GM12892 (cell line): ENCODE measurements around the gene NKX1-1.

Experiments used
- DNase-seq: peaks from one replicate; pipeline ENCODE4 v3.0.0; 2011; ENCODE audit not compliant: insufficient read length
- FAIRE-seq: peaks from 2 replicates; lab custom pipeline; 2011; peaks lifted over from hg19 to GRCh38; lab: Jason Lieb, UNC
- POLR2A ChIP-seq: IDR thresholded peaks from 2 replicates; pipeline ENCODE4 v1.6.1; 2011; ENCODE audit warnings: low read depth, low read length, control low read depth
- POLR2AphosphoS5 ChIP-seq: IDR thresholded peaks from 2 replicates; pipeline ENCODE4 v1.6.1; 2011; ENCODE audit warnings: low read depth, low read length, control low read depth
- TAF1 ChIP-seq: IDR thresholded peaks from 2 replicates; pipeline ENCODE4 v1.6.1; 2011; ENCODE audit warnings: low read depth, mild to moderate bottlenecking, control low read depth, low read length, borderline replicate concordance

Gene NKX1-1

GRCh38 chr4:1365271-1366178 lies 40.7 kb downstream of the NKX1-1 start:
- DNase-seq: no peak
- no peak for TF ChIP-seq POLR2A
- TF ChIP-seq POLR2AphosphoS5: no peak
- no peak for TF ChIP-seq TAF1
- no peak for FAIRE-seq

DNA sequence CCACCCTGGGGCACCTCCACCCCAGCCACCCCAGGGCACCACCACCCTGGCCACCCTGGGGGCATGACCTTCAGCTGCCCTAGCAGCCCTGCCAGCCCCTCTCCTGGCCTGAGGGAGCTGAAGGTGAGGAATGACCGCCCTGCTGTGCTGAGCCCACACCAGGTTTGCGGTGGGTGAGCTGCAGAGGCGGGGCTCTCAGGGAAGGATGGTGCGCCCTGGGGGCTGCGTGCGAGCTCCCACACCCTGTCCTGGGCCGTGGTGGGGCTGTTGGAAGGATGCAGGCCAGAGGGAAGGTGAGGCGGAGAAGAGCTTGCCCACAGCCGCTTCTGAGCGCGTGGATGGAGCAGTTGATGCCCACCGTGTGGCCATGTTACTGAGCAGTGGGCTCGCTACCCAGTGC lies 41.5 kb downstream of the NKX1-1 start:
- FAIRE-seq (no peak), DNase-seq (no peak)
- TF ChIP-seq POLR2AphosphoS5 (no peak), POLR2A (no peak), TAF1 (no peak)

GRCh38 chr4:1364217-1364616 lies 42.0 kb downstream of the NKX1-1 start:
- DNase-seq (no peak), FAIRE-seq (no peak)
- no peak for TF ChIP-seq POLR2A
- TF ChIP-seq POLR2AphosphoS5: no peak
- no peak for TF ChIP-seq TAF1

DNA sequence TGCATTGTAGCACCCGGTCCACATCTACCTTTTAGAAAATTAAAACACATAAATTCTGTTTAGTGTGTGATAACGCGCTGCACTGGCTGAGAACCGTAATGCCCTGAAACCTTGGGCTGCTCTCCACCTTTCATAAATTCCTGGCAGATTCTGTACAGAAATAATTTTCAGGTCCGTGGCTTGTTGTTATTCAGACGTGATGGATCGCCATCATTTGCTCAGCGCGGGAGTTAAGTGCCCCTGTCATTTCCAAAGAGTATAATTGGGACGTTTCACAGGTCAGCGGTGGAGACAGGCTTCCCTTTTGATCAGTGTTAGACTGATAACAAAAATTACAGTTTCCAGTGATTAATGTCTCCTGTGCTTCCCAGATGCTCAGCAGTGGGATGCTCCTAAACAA lies 42.7 kb downstream of the NKX1-1 start:
- DNase-seq: no peak
- TF ChIP-seq POLR2AphosphoS5 (no peak), TAF1 (no peak), POLR2A (no peak)
- FAIRE-seq: no peak

GRCh38 chr4:1362521-1362920 lies 43.7 kb downstream of the NKX1-1 start:
- no peak for FAIRE-seq

DNA sequence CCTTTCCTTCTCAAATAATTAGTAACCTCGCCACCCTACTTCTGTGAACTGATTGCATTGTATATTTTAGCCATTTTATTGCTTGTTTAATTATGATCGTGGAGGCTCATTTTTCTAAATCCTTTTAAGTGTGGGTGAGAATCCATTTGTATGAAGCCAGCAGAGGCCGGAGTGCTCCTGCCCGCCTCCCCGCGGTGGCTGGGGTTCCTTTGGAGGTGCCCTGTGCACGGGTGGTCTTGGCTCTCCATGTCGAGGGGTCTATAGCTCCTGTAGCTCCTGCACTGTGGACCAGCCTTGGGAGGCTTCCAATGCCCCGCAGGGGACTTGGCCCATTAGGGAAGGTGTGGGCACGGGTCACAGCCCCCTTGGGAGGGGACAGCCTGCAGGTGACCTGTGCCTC lies 44.2 kb downstream of the NKX1-1 start:
- TF ChIP-seq POLR2A: no peak
- no peak for TF ChIP-seq POLR2AphosphoS5
- no peak for TF ChIP-seq TAF1
- FAIRE-seq (no peak), DNase-seq (no peak)

More at GRCh38 chr4:1362521-1362920, 43.7 kb downstream of the NKX1-1 start:
- TF ChIP-seq POLR2AphosphoS5 (no peak), POLR2A (no peak), TAF1 (no peak)
- no peak for DNase-seq

DNA sequence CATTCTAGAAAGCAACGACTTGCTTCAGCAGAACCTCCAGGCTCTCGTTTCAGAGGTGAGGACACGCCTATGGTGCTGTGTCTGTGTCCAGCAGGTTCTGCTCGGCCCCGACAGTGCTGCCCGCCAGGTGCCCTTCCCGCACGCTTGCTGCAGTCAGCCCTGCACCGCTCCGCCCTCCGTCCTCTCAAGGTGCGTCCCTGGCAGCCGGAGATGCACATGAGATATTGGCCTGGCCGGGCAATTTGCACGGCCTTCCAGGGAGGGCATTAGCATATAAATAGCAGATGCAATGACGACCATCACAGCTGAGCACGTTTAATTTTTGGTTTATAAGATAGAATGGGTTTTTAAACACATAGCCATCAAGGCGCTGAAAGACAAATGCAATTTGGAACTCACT lies 44.8 kb downstream of the NKX1-1 start:
- DNase-seq: no peak
- TF ChIP-seq POLR2A (no peak), TAF1 (no peak), POLR2AphosphoS5 (no peak)

DNA sequence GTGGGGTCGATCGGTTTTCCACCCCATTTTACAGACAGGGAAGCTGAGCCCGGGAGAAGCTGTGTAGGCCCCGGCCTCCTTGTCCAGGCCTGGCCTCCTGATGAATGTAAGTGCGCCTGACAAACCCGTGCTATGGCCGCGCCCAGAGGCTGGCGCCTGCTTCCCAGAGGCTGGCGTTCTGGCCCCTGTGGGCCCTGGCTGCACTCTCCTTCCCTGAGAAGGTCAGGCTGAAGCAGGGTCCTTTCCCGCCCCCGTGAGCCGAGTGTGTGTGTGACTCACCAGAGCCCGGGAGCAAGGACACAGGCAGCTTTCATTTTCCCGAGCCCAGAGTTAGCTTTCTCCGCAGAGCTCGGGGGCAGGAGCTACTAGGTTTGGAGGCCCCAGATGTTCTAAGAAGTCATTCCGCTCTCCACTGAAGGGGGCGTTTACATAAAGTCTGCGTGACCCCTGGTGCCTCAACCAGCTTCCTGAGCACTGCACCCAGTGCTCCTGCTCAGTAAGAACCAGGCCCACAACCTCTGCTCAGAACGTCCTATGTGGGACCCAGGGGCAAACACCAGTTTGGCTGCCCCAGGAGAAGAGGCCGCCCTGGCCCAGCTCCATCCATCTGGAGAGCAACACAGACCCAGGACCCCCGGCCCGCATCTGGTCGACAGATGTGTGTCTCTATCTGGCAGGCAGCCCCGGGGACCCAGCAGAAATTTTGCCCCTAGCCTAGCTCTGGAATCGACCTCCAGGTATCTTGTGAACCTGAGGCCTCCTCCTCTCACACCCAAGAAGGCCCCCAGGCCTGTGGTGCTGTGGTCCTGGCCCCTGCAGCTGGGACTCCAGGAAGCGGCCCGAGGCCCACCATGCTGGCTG lies 45.6 kb downstream of the NKX1-1 start:
- TF ChIP-seq POLR2AphosphoS5 (no peak), POLR2A (no peak), TAF1 (no peak)
- DNase-seq: no peak
- FAIRE-seq: no peak

More for the DNA sequence above, 44.8 kb downstream of the NKX1-1 start:
- no peak for FAIRE-seq

DNA sequence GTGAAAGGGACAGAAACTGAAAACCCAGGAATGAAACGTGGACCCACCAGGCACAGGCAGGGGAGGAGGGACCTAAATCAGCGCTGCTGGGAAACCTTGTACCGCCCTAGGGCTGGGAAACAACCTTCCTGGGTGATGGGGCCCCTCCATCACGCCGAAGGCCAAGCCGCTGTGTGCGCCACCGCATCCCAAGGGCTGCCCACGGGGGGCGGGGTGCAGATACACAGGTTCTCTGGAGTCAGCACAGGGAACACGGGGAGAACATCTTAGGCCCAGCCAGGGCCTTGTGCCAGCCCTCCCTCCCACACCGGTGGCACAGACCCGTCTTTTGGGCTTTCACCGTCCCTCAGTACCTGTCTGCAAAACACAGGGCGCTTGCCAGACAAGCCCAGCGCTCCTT lies 46.3 kb downstream of the NKX1-1 start:
- DNase-seq: no peak
- FAIRE-seq: no peak
- no peak for TF ChIP-seq POLR2AphosphoS5
- no peak for TF ChIP-seq POLR2A
- TF ChIP-seq TAF1: no peak

DNA sequence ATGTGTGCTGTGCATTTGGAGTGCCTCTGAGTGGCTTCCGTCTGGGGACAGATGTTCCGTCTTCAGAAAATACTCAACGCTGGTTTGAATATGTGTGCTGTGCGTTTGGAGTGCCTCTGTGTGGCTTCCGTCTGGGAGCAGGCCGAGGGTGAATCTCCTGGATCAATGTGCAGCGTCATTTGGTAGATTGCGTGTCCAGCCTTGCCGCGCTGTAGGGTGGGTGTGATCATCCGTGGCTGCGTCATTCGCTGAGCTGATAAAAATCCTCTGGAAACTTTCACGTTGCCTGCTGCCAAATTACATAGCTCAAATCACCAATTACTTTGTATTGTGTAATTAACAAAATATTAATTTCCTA lies 47.1 kb downstream of the NKX1-1 start:
- FAIRE-seq (no peak), DNase-seq (no peak)
- no peak for TF ChIP-seq POLR2AphosphoS5
- no peak for TF ChIP-seq TAF1
- TF ChIP-seq POLR2A: no peak

- no peak for TF ChIP-seq TAF1
- no peak for TF ChIP-seq POLR2A
- TF ChIP-seq POLR2AphosphoS5: no peak
- FAIRE-seq (no peak), DNase-seq (no peak)
Measured at GRCh38 chr4:1358421-1359143, 47.7 kb downstream of the NKX1-1 start.
